Measurements from ENCODE around the gene ATF4. TPM values are rescaled to one million over a fixed set of nuclear protein-coding genes. Genes with fewer than 3 reads are reported as not detected.

ATF4 gene
- total RNA-seq, 2 donors from 2014 or later = 294 to 334 TPM

DNA sequence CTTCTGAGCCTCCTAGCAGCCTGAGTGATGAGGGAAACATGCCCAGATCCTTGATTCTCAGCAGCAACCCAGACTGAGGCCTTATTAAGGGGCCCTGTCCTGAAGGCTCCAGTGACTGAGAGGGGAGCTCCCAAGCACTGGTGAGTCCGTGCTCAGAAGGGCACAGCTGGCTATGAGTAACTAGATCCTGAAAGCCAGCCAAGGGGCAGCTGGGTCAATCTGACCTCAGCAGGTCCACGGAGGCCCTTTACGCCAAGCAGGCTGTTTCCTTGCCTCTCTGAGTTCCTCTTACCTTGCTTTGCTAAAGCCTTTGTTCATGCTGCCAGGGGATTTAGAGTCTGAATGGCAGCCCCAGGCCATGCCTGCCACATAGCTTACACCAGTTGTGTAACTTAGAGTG, 37.6 kb upstream of the ATF4 start:
- no peaks in the 10 kb centered on the region for H3K4me1 ChIP-seq (replicated peaks)
- WGBS = 82% methylated on average over 3 of the region's 3 CpGs
- H3K4me3 ChIP-seq = no peak overlapping the region

DNA sequence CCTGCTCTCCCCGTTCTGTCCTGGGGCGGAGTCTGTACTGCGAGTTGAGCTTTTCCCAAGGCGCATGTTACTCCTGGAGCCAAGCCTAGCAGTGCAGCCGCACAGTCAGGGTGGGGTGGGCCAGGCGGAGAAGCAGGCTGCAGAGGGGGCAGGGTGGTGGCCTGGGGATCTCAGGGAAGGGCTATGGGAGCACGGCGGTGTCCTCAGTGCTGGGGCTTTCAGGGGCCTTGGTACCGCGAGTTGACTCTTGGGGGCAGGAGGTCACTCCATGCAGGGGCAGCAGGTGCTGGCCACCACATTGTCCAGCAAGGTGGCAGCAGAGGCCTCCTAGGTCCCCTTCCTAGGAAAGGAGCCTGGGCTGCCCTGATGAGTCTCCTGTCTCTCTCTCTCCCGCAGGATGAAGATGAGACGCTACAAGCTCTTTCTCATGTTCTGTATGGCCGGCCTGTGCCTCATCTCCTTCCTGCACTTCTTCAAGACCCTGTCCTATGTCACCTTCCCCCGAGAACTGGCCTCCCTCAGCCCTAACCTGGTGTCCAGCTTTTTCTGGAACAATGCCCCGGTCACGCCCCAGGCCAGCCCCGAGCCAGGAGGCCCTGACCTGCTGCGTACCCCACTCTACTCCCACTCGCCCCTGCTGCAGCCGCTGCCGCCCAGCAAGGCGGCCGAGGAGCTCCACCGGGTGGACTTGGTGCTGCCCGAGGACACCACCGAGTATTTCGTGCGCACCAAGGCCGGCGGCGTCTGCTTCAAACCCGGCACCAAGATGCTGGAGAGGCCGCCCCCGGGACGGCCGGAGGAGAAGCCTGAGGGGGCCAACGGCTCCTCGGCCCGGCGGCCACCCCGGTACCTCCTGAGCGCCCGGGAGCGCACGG, 33.2 kb upstream of the ATF4 start:
- intact Hi-C loops (cut with DNase I) = no loop called here
- no peaks in the 10 kb centered on the region for H3K4me1 ChIP-seq (replicated peaks)
- H3K36me3 ChIP-seq = no peaks in the 10 kb centered on the region
- H3K9me3 ChIP-seq = no peaks in the 10 kb centered on the region
- H3K27ac ChIP-seq = no peak overlapping the region
- no peaks in the 10 kb centered on the region for H3K27me3 ChIP-seq (replicated peaks; ENCODE audit: insufficient read depth)
- 87% methylated on average over 40 of the region's 45 CpGs for whole genome bisulfite sequencing
- no peak overlapping the region for H3K4me3 ChIP-seq
- DNase-seq (ENCODE audit: low spot score) = no peak
- TF ChIP-seq POLR2AphosphoS5 (IDR thresholded peaks at IDR 0.05) (no peak), POLR2A (IDR thresholded peaks at IDR 0.05) (no peak)
- TF ChIP-seq, protein P1, sequence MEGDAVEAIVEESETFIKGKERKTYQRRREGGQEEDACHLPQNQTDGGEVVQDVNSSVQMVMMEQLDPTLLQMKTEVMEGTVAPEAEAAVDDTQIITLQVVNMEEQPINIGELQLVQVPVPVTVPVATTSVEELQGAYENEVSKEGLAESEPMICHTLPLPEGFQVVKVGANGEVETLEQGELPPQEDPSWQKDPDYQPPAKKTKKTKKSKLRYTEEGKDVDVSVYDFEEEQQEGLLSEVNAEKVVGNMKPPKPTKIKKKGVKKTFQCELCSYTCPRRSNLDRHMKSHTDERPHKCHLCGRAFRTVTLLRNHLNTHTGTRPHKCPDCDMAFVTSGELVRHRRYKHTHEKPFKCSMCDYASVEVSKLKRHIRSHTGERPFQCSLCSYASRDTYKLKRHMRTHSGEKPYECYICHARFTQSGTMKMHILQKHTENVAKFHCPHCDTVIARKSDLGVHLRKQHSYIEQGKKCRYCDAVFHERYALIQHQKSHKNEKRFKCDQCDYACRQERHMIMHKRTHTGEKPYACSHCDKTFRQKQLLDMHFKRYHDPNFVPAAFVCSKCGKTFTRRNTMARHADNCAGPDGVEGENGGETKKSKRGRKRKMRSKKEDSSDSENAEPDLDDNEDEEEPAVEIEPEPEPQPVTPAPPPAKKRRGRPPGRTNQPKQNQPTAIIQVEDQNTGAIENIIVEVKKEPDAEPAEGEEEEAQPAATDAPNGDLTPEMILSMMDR (IDR thresholded peaks at IDR 0.05) = no peak

More for the DNA sequence above, 37.6 kb upstream of the ATF4 start:
- DNase-seq (ENCODE audit: low spot score) = no peak
- H3K36me3 ChIP-seq = no peaks in the 10 kb centered on the region
- TF ChIP-seq, protein P1 (IDR thresholded peaks at IDR 0.05) = no peak
- TF ChIP-seq POLR2AphosphoS5 (IDR thresholded peaks at IDR 0.05) (no peak), POLR2A (IDR thresholded peaks at IDR 0.05) (no peak)
- intact Hi-C loops (cut with DNase I) = no loop called here
- no peaks in the 10 kb centered on the region for H3K27me3 ChIP-seq (replicated peaks; ENCODE audit: insufficient read depth)
- no peaks in the 10 kb centered on the region for H3K9me3 ChIP-seq
- no peak overlapping the region for H3K27ac ChIP-seq

DNA sequence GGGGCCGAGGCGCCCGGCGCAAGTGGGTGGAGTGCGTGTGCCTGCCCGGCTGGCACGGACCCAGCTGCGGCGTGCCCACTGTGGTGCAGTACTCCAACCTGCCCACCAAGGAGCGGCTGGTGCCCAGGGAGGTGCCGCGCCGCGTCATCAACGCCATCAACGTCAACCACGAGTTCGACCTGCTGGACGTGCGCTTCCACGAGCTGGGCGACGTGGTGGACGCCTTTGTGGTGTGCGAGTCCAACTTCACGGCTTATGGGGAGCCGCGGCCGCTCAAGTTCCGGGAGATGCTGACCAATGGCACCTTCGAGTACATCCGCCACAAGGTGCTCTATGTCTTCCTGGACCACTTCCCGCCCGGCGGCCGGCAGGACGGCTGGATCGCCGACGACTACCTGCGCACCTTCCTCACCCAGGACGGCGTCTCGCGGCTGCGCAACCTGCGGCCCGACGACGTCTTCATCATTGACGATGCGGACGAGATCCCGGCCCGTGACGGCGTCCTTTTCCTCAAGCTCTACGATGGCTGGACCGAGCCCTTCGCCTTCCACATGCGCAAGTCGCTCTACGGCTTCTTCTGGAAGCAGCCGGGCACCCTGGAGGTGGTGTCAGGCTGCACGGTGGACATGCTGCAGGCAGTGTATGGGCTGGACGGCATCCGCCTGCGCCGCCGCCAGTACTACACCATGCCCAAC, 32.4 kb upstream of the ATF4 start:
- Histone ChIP-seq H3K4me3 (no peak overlapping the region), H3K9me3 (no peaks in the 10 kb centered on the region), H3K4me1 (replicated peaks) (no peaks in the 10 kb centered on the region), H3K27ac (no peak overlapping the region), H3K36me3 (no peaks in the 10 kb centered on the region), H3K27me3 (replicated peaks; ENCODE audit: insufficient read depth) (no peaks in the 10 kb centered on the region)
- TF ChIP-seq POLR2AphosphoS5 (IDR thresholded peaks at IDR 0.05) = no peak
- TF ChIP-seq, protein P1 (IDR thresholded peaks at IDR 0.05) = no peak
- no peak for TF ChIP-seq POLR2A (IDR thresholded peaks at IDR 0.05)
- intact Hi-C loops (cut with DNase I) = no loop called here
- DNase-seq (ENCODE audit: low spot score) = no peak
- 97% methylated on average over 70 of the region's 70 CpGs for WGBS

- DNase-seq (ENCODE audit: low spot score) = no peak
- TF ChIP-seq POLR2A (IDR thresholded peaks at IDR 0.05) (no peak), POLR2AphosphoS5 (IDR thresholded peaks at IDR 0.05) (no peak)
- 93% methylated on average over 39 of the region's 39 CpGs for WGBS
- Histone ChIP-seq H3K36me3 (no peaks in the 10 kb centered on the region), H3K27me3 (replicated peaks; ENCODE audit: insufficient read depth) (no peaks in the 10 kb centered on the region), H3K4me1 (replicated peaks) (no peaks in the 10 kb centered on the region), H3K27ac (no peak overlapping the region), H3K9me3 (no peaks in the 10 kb centered on the region), H3K4me3 (no peak overlapping the region)
- intact Hi-C loops (cut with DNase I) = no loop called here
Measured at GRCh38 chr22:39488563-39489083, 31.7 kb upstream of the ATF4 start.
